Vagina (tissue), 2 donors: Measurements from ENCODE around the gene HAUS6. TPM values are rescaled to one million over a fixed set of nuclear protein-coding genes. Genes with fewer than 3 reads are reported as not detected.

Source experiments
- DNase-seq, 2 donors: peaks; one replicate each; pipeline ENCODE4 v3.0.0-alpha.2; 2017; ENCODE audit errors: extremely low spot score in 2 of 2
- H3K27ac ChIP-seq: fragments of 200-600 bp; sonication (generic); one replicate; pipeline ENCODE4 v1.5.1; 2019
- H3K27me3 ChIP-seq: fragments of 200-600 bp; sonication (generic); one replicate; pipeline ENCODE4 v1.5.1; 2019
- H3K36me3 ChIP-seq, 2 donors: fragments of 200-600 bp; sonication (generic); one replicate each; pipeline ENCODE4 v1.5.1; 2017 to 2019
- H3K4me1 ChIP-seq: fragments of 200-600 bp; sonication (generic); one replicate; pipeline ENCODE4 v1.5.1; 2019
- H3K4me3 ChIP-seq, 2 donors: fragments of 200-600 bp; sonication (generic); 1 replicate in 1 of 2; 2 replicates in 1 of 2; pipeline ENCODE4 v1.5.1; 2016 to 2019
- H3K9me3 ChIP-seq: fragments of 200-600 bp; sonication (generic); one replicate; pipeline ENCODE4 v1.5.1; 2019
- CTCF ChIP-seq, 3 experiments: fragments of 450-650 bp in 2 of 3; fragments of 200-600 bp in 1 of 3; sonication (generic) in 1 of 3; IDR thresholded peaks; one replicate each; pipeline ENCODE4 v1.5.1; 2017 to 2019; ENCODE audit warnings: antibody characterized with exemption in 3 of 3, mild to moderate bottlenecking in 2 of 3, moderate library complexity in 2 of 3
- POLR2A ChIP-seq, 2 donors: fragments of 450-650 bp; IDR thresholded peaks; one replicate each; pipeline ENCODE4 v1.6.1; 2017; ENCODE audit warnings: antibody characterized with exemption in 2 of 2, mild to moderate bottlenecking in 2 of 2, moderate library complexity in 2 of 2
- POLR2AphosphoS5 ChIP-seq, 2 donors: sonication (generic); formaldehyde crosslinking; IDR thresholded peaks; one replicate each; pipeline ENCODE4 v1.9.0; 2017; ENCODE audit warnings: antibody characterized with exemption in 2 of 2, mild to moderate bottlenecking in 2 of 2, low read depth in 1 of 2; ENCODE audit not compliant: insufficient read depth in 1 of 2
- intact Hi-C: fragments of 100-400 bp; cut with DNase I; formaldehyde crosslinking; loops from one replicate; pipeline ENCODE4 v1.15.1; 2023
- total RNA-seq: library from RNA; depleted of rRNA; stranded (reverse); fragments of >200 nt; gene quantifications from one replicate; pipeline ENCODE4 v1.2.3, GENCODE V29; 2016

The HAUS6 gene
- total RNA-seq, 1 donor from 2014 or later: 7.1 TPM

- intact Hi-C loops: no loop called here
- Histone ChIP-seq H3K9me3 (no peaks in the 10 kb centered on the region), H3K4me3 (no peak overlapping the region), H3K27ac (no peak overlapping the region), H3K4me1 (no peaks in the 10 kb centered on the region), H3K27me3 (no peaks in the 10 kb centered on the region), H3K36me3 (no peaks in the 10 kb centered on the region)
- DNase-seq: no peak
- TF ChIP-seq POLR2AphosphoS5 (IDR thresholded peaks at IDR 0.05; ENCODE audit: insufficient read depth in 1 of 2, low read depth in 1 of 2): no peak
- TF ChIP-seq CTCF (IDR thresholded peaks at IDR 0.05): no peak
- TF ChIP-seq POLR2A (IDR thresholded peaks at IDR 0.05): no peak
Measured at GRCh38 chr9:19146441-19147024, 43.8 kb upstream of the HAUS6 start.

- H3K27ac ChIP-seq: no peak overlapping the region
- intact Hi-C loops: no loop called here
- TF ChIP-seq CTCF (IDR thresholded peaks at IDR 0.05): no peak
- no peak for TF ChIP-seq POLR2AphosphoS5 (IDR thresholded peaks at IDR 0.05; ENCODE audit: insufficient read depth in 1 of 2, low read depth in 1 of 2)
- TF ChIP-seq POLR2A (IDR thresholded peaks at IDR 0.05): no peak
Measured at GRCh38 chr9:19145881-19146280, 43.2 kb upstream of the HAUS6 start.

DNA sequence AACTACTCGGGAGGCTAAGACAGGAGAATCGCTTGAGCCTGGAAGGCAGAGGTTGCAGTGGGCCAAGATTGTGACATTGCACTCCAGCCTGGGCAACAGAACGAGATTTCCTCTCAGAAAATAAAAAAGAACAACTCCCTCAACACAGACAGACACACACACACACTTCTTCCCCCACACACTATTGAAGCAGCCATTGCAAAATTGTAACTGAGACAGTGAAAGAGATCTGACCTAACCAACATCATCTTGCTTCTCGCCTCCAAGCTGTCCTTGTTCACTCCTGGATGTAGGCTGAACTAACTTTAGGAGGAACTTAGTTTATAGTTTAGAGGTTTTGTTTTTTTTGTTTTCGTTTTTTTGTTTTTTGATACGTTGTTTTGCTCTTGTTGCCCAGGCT lies 37.6 kb upstream of the HAUS6 start:
- TF ChIP-seq POLR2A (IDR thresholded peaks at IDR 0.05) (no peak), CTCF (IDR thresholded peaks at IDR 0.05) (no peak), POLR2AphosphoS5 (IDR thresholded peaks at IDR 0.05; ENCODE audit: insufficient read depth in 1 of 2, low read depth in 1 of 2) (no peak)
- Histone ChIP-seq H3K4me1 (no peaks in the 10 kb centered on the region), H3K9me3 (no peaks in the 10 kb centered on the region), H3K36me3 (no peaks in the 10 kb centered on the region), H3K4me3 (no peak overlapping the region), H3K27me3 (no peaks in the 10 kb centered on the region), H3K27ac (no peak overlapping the region)
- intact Hi-C loops: no loop called here
- DNase-seq: no peak

More at GRCh38 chr9:19145881-19146280, 43.2 kb upstream of the HAUS6 start:
- Histone ChIP-seq H3K4me3 (no peak overlapping the region), H3K27me3 (no peaks in the 10 kb centered on the region), H3K4me1 (no peaks in the 10 kb centered on the region), H3K36me3 (no peaks in the 10 kb centered on the region), H3K9me3 (no peaks in the 10 kb centered on the region)
- no peak for DNase-seq

GRCh38 chr9:19138084-19138483 lies 35.4 kb upstream of the HAUS6 start:
- DNase-seq: no peak
- H3K36me3 ChIP-seq: no peaks in the 10 kb centered on the region
- no peak for TF ChIP-seq CTCF (IDR thresholded peaks at IDR 0.05)
- no peak for TF ChIP-seq POLR2AphosphoS5 (IDR thresholded peaks at IDR 0.05; ENCODE audit: insufficient read depth in 1 of 2, low read depth in 1 of 2)
- no peak for TF ChIP-seq POLR2A (IDR thresholded peaks at IDR 0.05)
- H3K9me3 ChIP-seq: no peaks in the 10 kb centered on the region
- no peaks in the 10 kb centered on the region for H3K4me1 ChIP-seq
- no peak overlapping the region for H3K4me3 ChIP-seq
- no peaks in the 10 kb centered on the region for H3K27me3 ChIP-seq
- no peak overlapping the region for H3K27ac ChIP-seq
- intact Hi-C loops: no loop called here

DNA sequence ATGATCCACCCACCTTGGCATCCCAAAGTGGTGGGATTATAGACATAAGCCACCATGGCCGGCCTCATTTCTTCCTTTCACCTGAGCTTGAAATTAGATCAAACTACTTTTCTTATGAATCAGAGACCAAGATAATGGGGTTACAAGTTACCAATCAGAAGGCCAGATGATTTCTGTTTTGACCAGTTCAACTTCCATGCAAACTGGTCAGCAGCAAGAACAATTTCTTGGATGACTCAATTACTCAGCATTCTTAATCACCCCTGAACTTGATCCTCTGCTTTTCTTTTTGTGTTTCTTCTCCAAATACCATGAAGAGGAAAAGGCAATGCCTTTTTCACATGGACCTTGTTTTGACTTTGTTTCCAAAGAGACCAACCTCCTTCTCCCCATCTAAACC lies 34.6 kb upstream of the HAUS6 start:
- intact Hi-C loops: no loop called here
- Histone ChIP-seq H3K27me3 (no peaks in the 10 kb centered on the region), H3K36me3 (no peaks in the 10 kb centered on the region), H3K4me3 (no peak overlapping the region), H3K27ac (no peak overlapping the region), H3K4me1 (no peaks in the 10 kb centered on the region), H3K9me3 (no peaks in the 10 kb centered on the region)
- TF ChIP-seq CTCF (IDR thresholded peaks at IDR 0.05) (no peak), POLR2AphosphoS5 (IDR thresholded peaks at IDR 0.05; ENCODE audit: insufficient read depth in 1 of 2, low read depth in 1 of 2) (no peak), POLR2A (IDR thresholded peaks at IDR 0.05) (no peak)
- DNase-seq: no peak
